Lung (tissue), 12 donors: ENCODE data around the gene GUCY1A1. TPM values are rescaled to one million over a fixed set of nuclear protein-coding genes. Genes with fewer than 3 reads are reported as not detected.

Experiments
- ATAC-seq: fragments of 200-7000 bp; cut with Tn5 transposase; one replicate; pipeline ENCODE4 v1.9.1; 2020; ENCODE audit warnings: moderate number of reproducible peaks; ENCODE audit not compliant: insufficient read depth, low FRiP score
- DNase-seq, 3 donors: peaks; one replicate each; pipeline ENCODE4 v3.0.0-alpha.2; 2013 to 2017
- H3K27ac ChIP-seq, 2 donors: one replicate each; pipeline ENCODE4 v1.5.1; 2013; ENCODE audit warnings: mild to moderate bottlenecking in 2 of 2, moderate library complexity in 2 of 2, control low read depth in 1 of 2, inconsistent platforms in 1 of 2, low read depth in 1 of 2, low read length in 1 of 2
- H3K27me3 ChIP-seq, 3 donors: one replicate each; pipeline ENCODE4 v1.5.1; 2013; ENCODE audit warnings: low read length in 2 of 3; ENCODE audit not compliant: control insufficient read depth in 3 of 3, insufficient read depth in 3 of 3
- H3K36me3 ChIP-seq, 4 donors: one replicate each; pipeline ENCODE4 v1.5.1; 2013; ENCODE audit warnings: low read length in 4 of 4, mild to moderate bottlenecking in 1 of 4, moderate library complexity in 1 of 4; ENCODE audit not compliant: control insufficient read depth in 4 of 4, insufficient read depth in 4 of 4
- H3K4me1 ChIP-seq, 5 donors: one replicate each; pipeline ENCODE4 v1.5.1; 2013; ENCODE audit warnings: low read length in 5 of 5, mild to moderate bottlenecking in 2 of 5, moderate library complexity in 1 of 5; ENCODE audit not compliant: control insufficient read depth in 5 of 5, insufficient read depth in 5 of 5
- H3K4me3 ChIP-seq: one replicate; pipeline ENCODE4 v1.5.1; 2013; ENCODE audit warnings: mild to moderate bottlenecking, control low read depth, moderate library complexity
- H3K9ac ChIP-seq, 2 donors: one replicate each; pipeline ENCODE4 v1.5.1; 2013; ENCODE audit warnings: low read length in 2 of 2, control low read depth in 1 of 2; ENCODE audit not compliant: insufficient read depth in 1 of 2
- H3K9me3 ChIP-seq, 4 donors: one replicate each; pipeline ENCODE4 v1.5.1; 2013; ENCODE audit warnings: low read length in 3 of 4, mild to moderate bottlenecking in 1 of 4, moderate library complexity in 1 of 4; ENCODE audit not compliant: control insufficient read depth in 4 of 4, insufficient read depth in 3 of 4
- CTCF ChIP-seq: IDR thresholded peaks from 2 replicates; pipeline ENCODE4 v1.5.1; 2012; ENCODE audit warnings: mild to moderate bottlenecking; ENCODE audit errors: control extremely low read depth, extremely low read depth
- WGBS, 2 donors: extraction: QIAGEN DNeasy Blood & Tissue Kit; methylation state at CpG; one replicate each; pipeline ENCODE4 v1.1.7; 2013; 5-methylcytosine and 5-hydroxymethylcytosine counted together
- polyA plus RNA-seq, 2 donors: library from polyadenylated mRNA; stranded (reverse); fragments of 200-250 nt; gene quantifications; one replicate each; pipeline ENCODE4 v1.2.1, GENCODE V29; 2013
- total RNA-seq, 2 donors: library from RNA; depleted of rRNA in 1 of 2; stranded (reverse); fragments of >200 nt in 1 of 2; gene quantifications; one replicate each; pipeline ENCODE4 v1.2.1, GENCODE V29; 2014 to 2021
- donor health status: control.
- donor health status: control.
- donor health status: Bipolar disorder and iron deficiency.
- donor health status: healthy.
- donor health status: DM: yes; HTN: yes; CAD: no.

Gene GUCY1A1
- total and polyA plus RNA-seq, 4 donors, result 8.0 to 115 (median 28.5) TPM

GRCh38 chr4:155653052-155653451 lies 13.6 kb upstream of the GUCY1A1 start:
- TF ChIP-seq CTCF, result no peak
- no peak for DNase-seq
- ATAC-seq, result no peak
- no peak overlapping the region for H3K27ac ChIP-seq
- peaks cover 0 to 4% (median 0%) of the 10 kb centered on the region in 5 donors for H3K4me1 ChIP-seq
- no peak overlapping the region for H3K4me3 ChIP-seq
- H3K9ac ChIP-seq, result no peak overlapping the region
- no peaks in the 10 kb centered on the region for H3K36me3 ChIP-seq
- no peaks in the 10 kb centered on the region for H3K27me3 ChIP-seq
- H3K9me3 ChIP-seq, result no peaks in the 10 kb centered on the region

GRCh38 chr4:155656025-155656424 lies 10.6 kb upstream of the GUCY1A1 start:
- Histone ChIP-seq H3K27me3 (no peaks in the 10 kb centered on the region), H3K9ac (no peak overlapping the region), H3K4me3 (no peak overlapping the region), H3K27ac (no peak overlapping the region), H3K36me3 (no peaks in the 10 kb centered on the region), H3K4me1 (peaks cover 0 to 31% (median 5%) of the 10 kb centered on the region in 5 donors), H3K9me3 (no peaks in the 10 kb centered on the region)
- no peak for DNase-seq
- no peak for TF ChIP-seq CTCF
- WGBS, 2 donors, result 92 to 93% methylated on average over 4 of the region's 4 CpGs
- no peak for ATAC-seq

- no peak for TF ChIP-seq CTCF
- ATAC-seq (no peak), DNase-seq (peak in 2 of 3 donors; percentile 87 to 91)
- Histone ChIP-seq H3K36me3 (no peaks in the 10 kb centered on the region), H3K9ac (no peak overlapping the region), H3K9me3 (no peaks in the 10 kb centered on the region), H3K4me3 (no peak overlapping the region), H3K27me3 (no peaks in the 10 kb centered on the region), H3K4me1 (peaks cover 0 to 31% (median 5%) of the 10 kb centered on the region in 5 donors), H3K27ac (no peak overlapping the region)
These were observed 9.5 kb upstream of the GUCY1A1 start for GRCh38 chr4:155657169-155657568.

- H3K4me3 ChIP-seq, result no peak overlapping the region
- H3K9ac ChIP-seq, result no peak overlapping the region
- WGBS, 2 donors, result 31 to 54% methylated on average over 1 of the region's 1 CpG
- peaks cover 0 to 31% (median 5%) of the 10 kb centered on the region in 5 donors for H3K4me1 ChIP-seq
- H3K27me3 ChIP-seq, result no peaks in the 10 kb centered on the region
- ATAC-seq, result no peak
- no peak for DNase-seq
- no peak for TF ChIP-seq CTCF
- H3K36me3 ChIP-seq, result no peaks in the 10 kb centered on the region
- no peaks in the 10 kb centered on the region for H3K9me3 ChIP-seq
- H3K27ac ChIP-seq, result no peak overlapping the region
These were observed 8.5 kb upstream of the GUCY1A1 start for GRCh38 chr4:155657985-155658680.
